ENCODE results near the gene LIN37. TPM values are rescaled to one million over a fixed set of nuclear protein-coding genes. Genes with fewer than 3 reads are reported as not detected.

LIN37 gene
- total and polyA plus RNA-seq, 9 of the 15 experiments (the other 6 are each of a cell fraction or from before 2014, with no cell fraction given) = 1.2 to 12.5 (median 8.6) TPM

DNA sequence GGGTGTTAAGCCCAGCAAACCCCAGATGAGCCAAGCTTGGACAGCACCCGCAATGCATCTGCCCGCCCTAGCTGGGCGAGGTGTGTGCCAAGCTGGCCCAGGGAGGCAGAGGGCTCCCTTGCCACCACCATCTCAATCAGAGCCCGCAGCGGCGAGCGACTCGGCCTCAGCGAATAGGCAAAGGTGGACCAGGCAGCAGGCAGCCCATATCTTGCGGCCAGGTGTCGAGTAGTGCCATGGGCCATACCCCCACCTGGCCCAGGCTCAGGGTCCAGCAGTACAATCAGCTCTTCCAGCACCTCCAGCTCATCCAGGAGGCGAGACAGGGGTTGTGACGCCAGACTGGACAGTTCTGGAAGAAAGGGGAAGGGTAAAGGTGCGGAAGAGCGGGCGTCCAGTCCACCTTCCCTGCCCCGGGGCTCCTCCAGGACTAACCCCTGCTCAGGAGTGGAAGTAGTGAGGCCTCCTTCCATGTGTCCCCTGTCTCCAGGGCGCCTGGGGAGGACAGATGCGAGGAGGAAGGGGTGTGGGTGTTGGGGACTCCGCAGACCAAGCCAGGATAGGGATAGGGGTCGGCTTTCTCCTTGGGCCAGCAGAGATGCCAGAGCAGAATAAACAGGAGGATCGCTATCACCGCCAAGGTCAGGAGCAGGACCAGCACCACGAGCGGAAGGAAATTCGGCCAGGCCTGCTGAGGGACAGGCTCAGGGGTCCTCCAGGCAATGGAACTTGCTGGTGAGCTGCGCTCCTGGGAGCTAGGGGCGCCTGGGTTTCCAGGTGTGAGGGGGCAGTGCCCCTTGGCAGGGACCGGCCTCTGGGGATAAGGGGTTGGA lies 8.9 kb upstream of the LIN37 start:
- no peaks in the 10 kb centered on the region for H3K9me3 ChIP-seq (replicated peaks; ENCODE audit: control insufficient read depth, insufficient read depth, low read depth, low read length)
- H4K20me1 ChIP-seq (replicated peaks; ENCODE audit: control insufficient read depth, insufficient read depth, low read length) = no peaks in the 10 kb centered on the region
- ChIA-PET POLR2A (interaction anchor here (0.9 to 2.7 kb wide), 6 partner anchors 8 to 35 kb away, joined by 3 to 19 read pairs (median 4); partner anchors contain the start of genes PROSER3 and ZBTB32), CTCF (ENCODE audit: low intra/inter-chr PET ratio) (no interaction called here)
- TF ChIP-seq SMARCB1 (IDR thresholded peaks at IDR 0.05; ENCODE audit: insufficient read length, low read depth) (no peak), SUPT5H (IDR thresholded peaks at IDR 0.05) (0 out of 2 replicates have a peak, but pooled peaks have one; percentile 37), FOXA3 (CRISPR knock-in tag; conservative IDR thresholded peaks at IDR 0.05 in 1 of 2, IDR thresholded peaks at IDR 0.05 in 1 of 2) (0 out of 4 replicates have a peak, but pooled peaks of 1 of the 2 experiments have one; percentile 42), ZBTB7A (IDR thresholded peaks at IDR 0.05; ENCODE audit: borderline replicate concordance, control insufficient read depth, low read depth, low read length) (0 out of 2 replicates have a peak, but pooled peaks have one; percentile 1), MEF2A (IDR thresholded peaks at IDR 0.05; ENCODE audit: control insufficient read depth, low read depth, low read length) (no peak), L3MBTL2 (IDR thresholded peaks at IDR 0.05) (no peak), TBP (optimal IDR thresholded peaks at IDR 0.05; ENCODE audit: low read depth, low read length) (no peak), KLF13 (tag; IDR thresholded peaks at IDR 0.05; ENCODE audit: borderline replicate concordance, low read depth) (no peak), SIRT6 (IDR thresholded peaks at IDR 0.05; ENCODE audit: low read depth, low read length) (no peak), KLF10 (CRISPR knock-in tag; IDR thresholded peaks at IDR 0.05) (no peak), CHD2 (IDR thresholded peaks at IDR 0.05; ENCODE audit: low read depth, low read length) (0 out of 2 replicates have a peak, but pooled peaks have one; percentile 3), POLR2A (conservative IDR thresholded peaks at IDR 0.05) (peak; percentile 53), HDAC2 (IDR thresholded peaks at IDR 0.05) (no peak), HMGN3 (IDR thresholded peaks at IDR 0.05; ENCODE audit: borderline replicate concordance, extremely low read depth, insufficient read length, low read depth, low read length) (peak; percentile 40), POLR2G (IDR thresholded peaks at IDR 0.05; ENCODE audit: low read depth, low read length) (0 out of 2 replicates have a peak, but pooled peaks have one; percentile 15)
- TF ChIP-seq, protein P1, sequence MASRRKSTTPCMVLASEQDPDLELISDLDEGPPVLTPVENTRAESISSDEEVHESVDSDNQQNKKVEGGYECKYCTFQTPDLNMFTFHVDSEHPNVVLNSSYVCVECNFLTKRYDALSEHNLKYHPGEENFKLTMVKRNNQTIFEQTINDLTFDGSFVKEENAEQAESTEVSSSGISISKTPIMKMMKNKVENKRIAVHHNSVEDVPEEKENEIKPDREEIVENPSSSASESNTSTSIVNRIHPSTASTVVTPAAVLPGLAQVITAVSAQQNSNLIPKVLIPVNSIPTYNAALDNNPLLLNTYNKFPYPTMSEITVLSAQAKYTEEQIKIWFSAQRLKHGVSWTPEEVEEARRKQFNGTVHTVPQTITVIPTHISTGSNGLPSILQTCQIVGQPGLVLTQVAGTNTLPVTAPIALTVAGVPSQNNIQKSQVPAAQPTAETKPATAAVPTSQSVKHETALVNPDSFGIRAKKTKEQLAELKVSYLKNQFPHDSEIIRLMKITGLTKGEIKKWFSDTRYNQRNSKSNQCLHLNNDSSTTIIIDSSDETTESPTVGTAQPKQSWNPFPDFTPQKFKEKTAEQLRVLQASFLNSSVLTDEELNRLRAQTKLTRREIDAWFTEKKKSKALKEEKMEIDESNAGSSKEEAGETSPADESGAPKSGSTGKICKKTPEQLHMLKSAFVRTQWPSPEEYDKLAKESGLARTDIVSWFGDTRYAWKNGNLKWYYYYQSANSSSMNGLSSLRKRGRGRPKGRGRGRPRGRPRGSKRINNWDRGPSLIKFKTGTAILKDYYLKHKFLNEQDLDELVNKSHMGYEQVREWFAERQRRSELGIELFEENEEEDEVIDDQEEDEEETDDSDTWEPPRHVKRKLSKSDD (conservative IDR thresholded peaks at IDR 0.05; ENCODE audit: low read length) = no peak
- TF ChIP-seq, protein P2, sequence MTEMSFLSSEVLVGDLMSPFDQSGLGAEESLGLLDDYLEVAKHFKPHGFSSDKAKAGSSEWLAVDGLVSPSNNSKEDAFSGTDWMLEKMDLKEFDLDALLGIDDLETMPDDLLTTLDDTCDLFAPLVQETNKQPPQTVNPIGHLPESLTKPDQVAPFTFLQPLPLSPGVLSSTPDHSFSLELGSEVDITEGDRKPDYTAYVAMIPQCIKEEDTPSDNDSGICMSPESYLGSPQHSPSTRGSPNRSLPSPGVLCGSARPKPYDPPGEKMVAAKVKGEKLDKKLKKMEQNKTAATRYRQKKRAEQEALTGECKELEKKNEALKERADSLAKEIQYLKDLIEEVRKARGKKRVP (CRISPR knock-in tag; IDR thresholded peaks at IDR 0.05) = no peak
- TF ChIP-seq, protein P3, sequence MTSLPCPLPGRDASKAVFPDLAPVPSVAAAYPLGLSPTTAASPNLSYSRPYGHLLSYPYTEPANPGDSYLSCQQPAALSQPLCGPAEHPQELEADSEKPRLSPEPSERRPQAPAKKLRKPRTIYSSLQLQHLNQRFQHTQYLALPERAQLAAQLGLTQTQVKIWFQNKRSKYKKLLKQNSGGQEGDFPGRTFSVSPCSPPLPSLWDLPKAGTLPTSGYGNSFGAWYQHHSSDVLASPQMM (CRISPR knock-in tag; IDR thresholded peaks at IDR 0.05) = no peak
- H3K4me2 ChIP-seq (ENCODE audit: insufficient read depth, low read length) = peak overlapping the region; percentile 82
- intact Hi-C loops (cut with micrococcal nuclease) = loop anchor here (10.0 kb wide), 1 partner anchor 95 kb away; the partner anchor contains the start of genes COX6B1 and ETV2
- peak overlapping the region; percentile 66 for H3K27ac ChIP-seq (ENCODE audit: extremely low read depth, low read depth, low read length)
- H2AFZ ChIP-seq (ENCODE audit: low read depth, low read length) = no peak overlapping the region
- WGBS (ENCODE audit: insufficient coverage, low coverage, missing lambda C conversion rate) = 83% methylated on average over 27 of the region's 29 CpGs
- H3K9me1 ChIP-seq (ENCODE audit: control insufficient read depth, insufficient read depth, low read length) = no peaks in the 10 kb centered on the region
- ATAC-seq = no peak
- H3K4me1 ChIP-seq (replicated peaks in 1 of 2; ENCODE audit: control insufficient read depth in 2 of 2, insufficient read depth in 2 of 2, low read length in 2 of 2) = peaks cover 22 to 50% of the 10 kb centered on the region in 2 experiments; a peak in 4 of 5 replicates
- no TSS peak for BruUV-seq (replicated peaks)
- H3K4me3 ChIP-seq = peak overlapping the region; percentile 65
- H3K9ac ChIP-seq (ENCODE audit: insufficient read depth in 1 of 2, low read depth in 2 of 2, low read length in 2 of 2) = peak overlapping the region; percentile 53 to 92
- peaks cover 66% of the 10 kb centered on the region; the same call in 2 of the 3 replicates for H3K36me3 ChIP-seq (ENCODE audit: control insufficient read depth, insufficient read depth, low read length)
- in situ Hi-C loops (cut with MboI) = no loop called here
- no peak for FAIRE-seq
- no peaks in the 10 kb centered on the region; the same call in 2 of the 3 replicates for H3K79me2 ChIP-seq (ENCODE audit: control insufficient read depth, insufficient read depth, low read length)
- no peak for DNase-seq (ENCODE audit: extremely low read depth in 1 of 4, low spot score in 3 of 4)
- no peaks in the 10 kb centered on the region for H3K27me3 ChIP-seq (ENCODE audit: control insufficient read depth in 2 of 2, insufficient read depth in 2 of 2, low read length in 2 of 2)

All from K562 (cell line).